H9 (cell line): ENCODE measurements around the gene MLANA. TPM values are rescaled to one million over a fixed set of nuclear protein-coding genes. Genes with fewer than 3 reads are reported as not detected.

Source experiments
- DNase-seq: peaks from one replicate; pipeline ENCODE4 v3.0.0-alpha.2; 2017
- H2AFZ ChIP-seq: one replicate; pipeline ENCODE4 v1.6.1; 2013; ENCODE audit warnings: mild to moderate bottlenecking, low read length, control low read depth, moderate library complexity
- H2AK5ac ChIP-seq: 2 replicates; pipeline ENCODE4 v1.6.1; 2013; ENCODE audit warnings: low read length, control low read depth, mixed read lengths; ENCODE audit not compliant: insufficient read length
- H2BK120ac ChIP-seq: one replicate; pipeline ENCODE4 v1.6.1; 2013; ENCODE audit warnings: low read depth, mild to moderate bottlenecking, low read length, control low read depth, inconsistent platforms; ENCODE audit not compliant: poor library complexity, severe bottlenecking
- H2BK12ac ChIP-seq: 2 replicates; pipeline ENCODE4 v1.6.1; 2013; ENCODE audit warnings: low read length, control low read depth, mixed read lengths, low read depth; ENCODE audit not compliant: insufficient read length
- H2BK15ac ChIP-seq: 2 replicates; pipeline ENCODE4 v1.6.1; 2013; ENCODE audit warnings: low read depth, low read length, control low read depth
- H2BK20ac ChIP-seq: one replicate; pipeline ENCODE4 v1.6.1; 2013; ENCODE audit warnings: low read depth, mild to moderate bottlenecking, low read length, control low read depth, inconsistent platforms; ENCODE audit not compliant: poor library complexity, severe bottlenecking
- H2BK5ac ChIP-seq: 2 replicates; pipeline ENCODE4 v1.6.1; 2013; ENCODE audit warnings: low read length, control low read depth, mixed read lengths; ENCODE audit not compliant: insufficient read length
- H3K14ac ChIP-seq: 2 replicates; pipeline ENCODE4 v1.6.1; 2013; ENCODE audit warnings: low read length, control low read depth; ENCODE audit not compliant: insufficient read depth
- H3K18ac ChIP-seq: 2 replicates; pipeline ENCODE4 v1.6.1; 2013; ENCODE audit warnings: low read depth, mild to moderate bottlenecking, mixed read lengths, low read length, control low read depth; ENCODE audit not compliant: insufficient read length
- H3K23ac ChIP-seq: 2 replicates; pipeline ENCODE4 v1.6.1; 2013; ENCODE audit warnings: low read length, control low read depth, mixed read lengths, low read depth; ENCODE audit not compliant: insufficient read length
- H3K23me2 ChIP-seq: 2 replicates; pipeline ENCODE4 v1.6.1; 2013; ENCODE audit warnings: low read depth, mild to moderate bottlenecking, mixed read lengths, low read length, control low read depth; ENCODE audit not compliant: insufficient read length, poor library complexity, severe bottlenecking
- H3K27ac ChIP-seq: 2 replicates; pipeline ENCODE4 v1.5.1; 2013; ENCODE audit warnings: low read length, control low read depth, mixed read lengths, low read depth; ENCODE audit not compliant: insufficient read length
- H3K27me3 ChIP-seq: 2 replicates; pipeline ENCODE4 v1.6.1; 2013; ENCODE audit warnings: low read length, control low read depth, inconsistent platforms; ENCODE audit not compliant: insufficient read depth
- H3K4ac ChIP-seq: 2 replicates; pipeline ENCODE4 v1.6.1; 2013; ENCODE audit warnings: low read depth, mild to moderate bottlenecking, control low read depth, inconsistent platforms, low read length, moderate library complexity
- H3K4me1 ChIP-seq: 2 replicates; pipeline ENCODE4 v1.6.1; 2013; ENCODE audit warnings: low read length, control low read depth, inconsistent platforms; ENCODE audit not compliant: insufficient read depth
- H3K4me2 ChIP-seq: 2 replicates; pipeline ENCODE4 v1.6.1; 2013; ENCODE audit warnings: low read length, control low read depth, mixed read lengths; ENCODE audit not compliant: insufficient read length, insufficient read depth
- H3K56ac ChIP-seq: 2 replicates; pipeline ENCODE4 v1.6.1; 2013; ENCODE audit warnings: low read depth, mild to moderate bottlenecking, mixed read lengths, low read length, control low read depth; ENCODE audit not compliant: insufficient read length
- H3K79me1 ChIP-seq: 2 replicates; pipeline ENCODE4 v1.6.1; 2013; ENCODE audit warnings: low read depth, mild to moderate bottlenecking, moderate library complexity, low read length, control low read depth, inconsistent platforms; ENCODE audit not compliant: insufficient read depth, poor library complexity, severe bottlenecking
- H3K79me2 ChIP-seq: 2 replicates; pipeline ENCODE4 v1.6.1; 2013; ENCODE audit warnings: low read length, control low read depth, inconsistent platforms; ENCODE audit not compliant: insufficient read depth
- H3K9ac ChIP-seq: 2 replicates; pipeline ENCODE4 v1.6.1; 2013; ENCODE audit warnings: low read length, control low read depth, mixed read lengths; ENCODE audit not compliant: insufficient read length; ENCODE audit errors: extremely low read depth
- H3K9me3 ChIP-seq: one replicate; pipeline ENCODE4 v1.6.1; 2013; ENCODE audit warnings: low read depth, low read length, inconsistent platforms; ENCODE audit not compliant: control insufficient read depth
- H3T11ph ChIP-seq: one replicate; pipeline ENCODE4 v1.6.1; 2013; ENCODE audit warnings: mild to moderate bottlenecking, low read length, control low read depth, inconsistent platforms
- H4K20me1 ChIP-seq: one replicate; pipeline ENCODE4 v1.6.1; 2013; ENCODE audit not compliant: control insufficient read depth, insufficient read length, insufficient read depth
- H4K5ac ChIP-seq: 2 replicates; pipeline ENCODE4 v1.6.1; 2013; ENCODE audit warnings: low read depth, mild to moderate bottlenecking, mixed read lengths, low read length, control low read depth; ENCODE audit not compliant: insufficient read length
- H4K8ac ChIP-seq: replicated peaks from 2 replicates; pipeline ENCODE4 v1.6.1; 2013; ENCODE audit warnings: low read length, control low read depth, mixed read lengths, low read depth; ENCODE audit not compliant: insufficient read length
- H4K91ac ChIP-seq: 2 replicates; pipeline ENCODE4 v1.6.1; 2013; ENCODE audit warnings: low read depth, mild to moderate bottlenecking, moderate library complexity, mixed read lengths, low read length, control low read depth; ENCODE audit not compliant: insufficient read length
- H3K27ac Mint-ChIP-seq, 3 experiments: 2 replicates in 2 of 3; 3 replicates in 1 of 3; pipeline ENCODE4 v1.8.0; 2020 to 2021; ENCODE audit warnings: mixed read lengths in 3 of 3, mild to moderate bottlenecking in 1 of 3, moderate library complexity in 1 of 3
- H3K27me3 Mint-ChIP-seq: 2 replicates; pipeline ENCODE4 v1.8.0; 2021; ENCODE audit warnings: low read depth, mild to moderate bottlenecking, moderate library complexity, mixed read lengths
- H3K36me3 Mint-ChIP-seq, 3 experiments: 2 replicates in 2 of 3; 3 replicates in 1 of 3; pipeline ENCODE4 v1.8.0; 2020 to 2021; ENCODE audit warnings: low read depth in 3 of 3, mixed read lengths in 3 of 3; ENCODE audit not compliant: insufficient read depth in 1 of 3
- H3K4me1 Mint-ChIP-seq, 2 experiments: 2 replicates each; pipeline ENCODE4 v1.8.0; 2020; ENCODE audit warnings: mixed read lengths in 2 of 2
- H3K4me3 Mint-ChIP-seq, 2 experiments: 2 replicates in 1 of 2; 3 replicates in 1 of 2; pipeline ENCODE4 v1.8.0; 2020 to 2021; ENCODE audit warnings: mild to moderate bottlenecking in 2 of 2, mixed read lengths in 2 of 2, moderate library complexity in 1 of 2
- H3K9me3 Mint-ChIP-seq, 2 experiments: 2 replicates in 1 of 2; 3 replicates in 1 of 2; pipeline ENCODE4 v1.8.0; 2020; ENCODE audit warnings: mild to moderate bottlenecking in 2 of 2, mixed read lengths in 2 of 2, moderate library complexity in 1 of 2
- CTCF ChIP-seq: fragments of 200-600 bp; sonication (generic); conservative IDR thresholded peaks from 3 replicates; pipeline ENCODE4 v1.8.0; 2021; ENCODE audit warnings: antibody characterized with exemption, mild to moderate bottlenecking
- WGBS: extraction: QIAGEN DNeasy Blood & Tissue Kit; methylation state at CpG from one replicate; pipeline ENCODE4 v1.1.7; 2013; ENCODE audit warnings: missing lambda C conversion rate, low lambda C conversion rate, mixed read lengths; ENCODE audit not compliant: insufficient read length; ENCODE audit errors: extremely low coverage; 5-methylcytosine and 5-hydroxymethylcytosine counted together
- total RNA-seq: library from RNA; stranded (reverse); gene quantifications from 2 replicates; pipeline ENCODE4 v1.2.1, GENCODE V29; 2021

MLANA gene
- total RNA-seq, 1 experiment from 2014 or later: not detected

- no peak overlapping the region for H3K27ac ChIP-seq
- no peak overlapping the region for H2AFZ ChIP-seq
These were observed 27.5 kb upstream of the MLANA start for GRCh38 chr9:5863092-5863746.

More at GRCh38 chr9:5863092-5863746, 27.5 kb upstream of the MLANA start:
- H3K27me3 Mint-ChIP-seq: peaks cover 3% of the 10 kb centered on the region
- DNase-seq: no peak
- Histone ChIP-seq H3K79me2 (no peaks in the 10 kb centered on the region), H3K79me1 (no peaks in the 10 kb centered on the region), H3K9me3 (no peaks in the 10 kb centered on the region), H2BK120ac (no peak overlapping the region), H3K4me2 (no peak overlapping the region), H2BK20ac (no peak overlapping the region), H2BK15ac (no peak overlapping the region), H4K91ac (no peak overlapping the region), H4K5ac (no peak overlapping the region), H3K4ac (no peak overlapping the region), H3K27me3 (no peaks in the 10 kb centered on the region), H3K4me1 (no peaks in the 10 kb centered on the region), H3K56ac (no peak overlapping the region), H3K14ac (no peak overlapping the region), H3T11ph (no peak overlapping the region), H3K18ac (no peak overlapping the region), H3K23me2 (no peaks in the 10 kb centered on the region), H2BK5ac (no peak overlapping the region), H4K8ac (no peak overlapping the region), H2AK5ac (no peak overlapping the region), H3K23ac (no peak overlapping the region), H3K9ac (no peak overlapping the region), H2BK12ac (no peak overlapping the region), H4K20me1 (no peaks in the 10 kb centered on the region)
- H3K36me3 Mint-ChIP-seq: no peaks in the 10 kb centered on the region
- no peaks in the 10 kb centered on the region for H3K9me3 Mint-ChIP-seq
- TF ChIP-seq CTCF: no peak
- whole genome bisulfite sequencing: no CpG with 5 or more reads among the region's 2 CpGs
- H3K4me1 Mint-ChIP-seq: peaks cover 6 to 15% of the 10 kb centered on the region in 2 experiments
- no peak overlapping the region for H3K4me3 Mint-ChIP-seq
- H3K27ac Mint-ChIP-seq: no peak overlapping the region
